Activated CD4-positive, alpha-beta T cell treated with anti-CD3 and anti-CD28 coated beads, Interleukin-2, Interleukin-6, amounts not matched to agents 100 ng/mL and 50 ng/mL, durations not matched to agents 16 hours and 8 hours (primary cell): ENCODE results near the gene NTN3.

Source experiments
- DNase-seq: peaks from one replicate; pipeline ENCODE4 v3.0.0-alpha.2; 2020

NTN3 gene

GRCh38 chr16:2480948-2481347 lies 9.9 kb downstream of the NTN3 start:
- DNase-seq: no peak

GRCh38 chr16:2481676-2482075 lies 10.6 kb downstream of the NTN3 start:
- DNase-seq: no peak

- DNase-seq: no peak
These were observed 11.2 kb downstream of the NTN3 start for GRCh38 chr16:2482249-2482648.

GRCh38 chr16:2482708-2483534 lies 11.8 kb downstream of the NTN3 start:
- no peak for DNase-seq

GRCh38 chr16:2483939-2484897 lies 13.1 kb downstream of the NTN3 start:
- no peak for DNase-seq

GRCh38 chr16:2484898-2485508 lies 13.9 kb downstream of the NTN3 start:
- no peak for DNase-seq

GRCh38 chr16:2485811-2486507 lies 14.9 kb downstream of the NTN3 start:
- DNase-seq: no peak

- DNase-seq: peak; percentile 72
These were observed 15.8 kb downstream of the NTN3 start for GRCh38 chr16:2486645-2487516.

GRCh38 chr16:2487517-2487842 lies 16.4 kb downstream of the NTN3 start:
- no peak for DNase-seq

- DNase-seq: no peak
These were observed 16.9 kb downstream of the NTN3 start for GRCh38 chr16:2487903-2488531.

- DNase-seq: no peak
These were observed 18.5 kb downstream of the NTN3 start for GRCh38 chr16:2489581-2489980.

- DNase-seq: no peak
These were observed 19.4 kb downstream of the NTN3 start for GRCh38 chr16:2490190-2491105.

GRCh38 chr16:2492292-2492691 lies 21.2 kb downstream of the NTN3 start:
- DNase-seq: no peak

- DNase-seq: no peak
These were observed 22.5 kb downstream of the NTN3 start for GRCh38 chr16:2493605-2494004.

- no peak for DNase-seq
These were observed 23.5 kb downstream of the NTN3 start for GRCh38 chr16:2494616-2495015.

- DNase-seq: no peak
These were observed 23.9 kb downstream of the NTN3 start for GRCh38 chr16:2495041-2495440.

- no peak for DNase-seq
These were observed 25.4 kb downstream of the NTN3 start for GRCh38 chr16:2496223-2497115.

- no peak for DNase-seq
These were observed 26.1 kb downstream of the NTN3 start for GRCh38 chr16:2497116-2497630.
